T-helper 2 cell (primary cell): ENCODE results near the gene MRAP.
"Not testable (repeated sequence)": the region's sequence is repeated elsewhere in the genome, so short reads cannot be mapped to it uniquely, and the experiment has no call there.

Source experiments
- DNase-seq, 5 experiments: peaks; one replicate each; pipeline versions ENCODE4 v3.0.0 to v3.0.0-alpha.2; 2012 to 2022

Gene MRAP

GRCh38 chr21:32300117-32300681 is 1.5 kb downstream of the MRAP start:
- DNase-seq = no peak

GRCh38 chr21:32301596-32301995 is 2.9 kb downstream of the MRAP start:
- DNase-seq = no peak

GRCh38 chr21:32302560-32302959 is 3.9 kb downstream of the MRAP start:
- no peak for DNase-seq

GRCh38 chr21:32303385-32303784 is 4.7 kb downstream of the MRAP start:
- DNase-seq = no peak

- DNase-seq = no peak
These were observed 6.3 kb downstream of the MRAP start for GRCh38 chr21:32304998-32305397.

GRCh38 chr21:32306021-32306780 is 7.5 kb downstream of the MRAP start:
- no peak for DNase-seq

- no peak for DNase-seq
These were observed 9.1 kb downstream of the MRAP start for GRCh38 chr21:32307706-32308105.

GRCh38 chr21:32308696-32309095 is 10.0 kb downstream of the MRAP start:
- DNase-seq = no peak

GRCh38 chr21:32309906-32310460 is 11.3 kb downstream of the MRAP start:
- DNase-seq = no peak

- DNase-seq = not testable (repeated sequence)
These were observed 12.3 kb downstream of the MRAP start for GRCh38 chr21:32310976-32311375.

GRCh38 chr21:32311621-32312020 is 13.0 kb downstream of the MRAP start:
- no peak for DNase-seq

GRCh38 chr21:32312326-32312725 is 13.7 kb downstream of the MRAP start:
- no peak for DNase-seq

GRCh38 chr21:32312976-32313375 is 14.3 kb downstream of the MRAP start:
- no peak for DNase-seq

- DNase-seq = no peak
These were observed 16.2 kb downstream of the MRAP start for GRCh38 chr21:32314806-32315205.

- no peak for DNase-seq
These were observed 17.0 kb downstream of the MRAP start for GRCh38 chr21:32315511-32316281.

- no peak for DNase-seq
These were observed 17.9 kb downstream of the MRAP start for GRCh38 chr21:32316361-32317215.

- no peak for DNase-seq
These were observed 19.1 kb downstream of the MRAP start for GRCh38 chr21:32317726-32318125.

GRCh38 chr21:32319012-32319411 is 20.4 kb downstream of the MRAP start:
- no peak for DNase-seq

GRCh38 chr21:32320059-32320458 is 21.4 kb downstream of the MRAP start:
- no peak for DNase-seq

GRCh38 chr21:32320726-32321125 is 22.1 kb downstream of the MRAP start:
- no peak for DNase-seq

- DNase-seq = no peak
These were observed 22.8 kb downstream of the MRAP start for GRCh38 chr21:32321480-32321879.

GRCh38 chr21:32322103-32322502 is 23.4 kb downstream of the MRAP start:
- DNase-seq = no peak

- DNase-seq = no peak
These were observed 24.0 kb downstream of the MRAP start for GRCh38 chr21:32322676-32323075.
